GM12875 (cell line): ENCODE results near the gene NAA40.

ENCODE experiments used
- H3K4me3 ChIP-seq: one replicate; pipeline ENCODE4 v1.5.1; 2011; ENCODE audit warnings: low read depth, low read length, control low read depth
- CTCF ChIP-seq: IDR thresholded peaks from 2 replicates; pipeline ENCODE4 v1.5.1; 2011; ENCODE audit warnings: low read depth, mild to moderate bottlenecking, control low read depth, inconsistent platforms, low read length, moderate library complexity, borderline replicate concordance; ENCODE audit not compliant: insufficient read depth

Gene NAA40

GRCh38 chr11:64006398-64006797 lies 67.6 kb downstream of the NAA40 start:
- no peak overlapping the region for H3K4me3 ChIP-seq
- no peak for TF ChIP-seq CTCF
